ENCODE data around the gene MCM6. TPM values are rescaled to one million over a fixed set of nuclear protein-coding genes. Genes with fewer than 3 reads are reported as not detected.

The MCM6 gene
- 52.8 TPM for polyA plus RNA-seq (2013, experiment 1 of 2)
- polyA plus RNA-seq (2013, experiment 2 of 2): 51.8 TPM

GRCh38 chr2:135876066-135876711 is at the start of gene MCM6:
Gene MCM6 (minus strand): TSS chr2:135876443. CDS start chr2:135876365, 78 bp downstream.
- no peak within 1 kb of the TSS for H2BK15ac ChIP-seq (ENCODE audit: low read length)
- H3K4me1 ChIP-seq (ENCODE audit: control insufficient read depth in 2 of 2, insufficient read depth in 1 of 2, low read depth in 1 of 2, low read length in 2 of 2): peaks cover 2 to 8% of the 10 kb centered on the region in 2 donors
- no CpG with 5 or more reads among the region's 71 CpGs for WGBS, 2 donors (ENCODE audit: extremely low coverage in 2 of 2, insufficient read length in 2 of 2, insufficient replicate concordance in 1 of 2)
- no peak within 1 kb of the TSS for H4K8ac ChIP-seq (ENCODE audit: low read depth, low read length)
- H3K4me3 ChIP-seq (ENCODE audit: low read length in 2 of 2): peak within 1 kb of the TSS; percentile 77 to 95
- H3K27me3 ChIP-seq (ENCODE audit: control insufficient read depth in 3 of 3, insufficient read depth in 3 of 3, low read depth in 1 of 3, low read length in 3 of 3): no peaks in the 10 kb centered on the region
- peak within 1 kb of the TSS; percentile 76 for H2AK5ac ChIP-seq (ENCODE audit: low read depth, low read length)
- H3K9ac ChIP-seq (ENCODE audit: low read depth, low read length, poor library complexity): peak within 1 kb of the TSS; percentile 93
- DNase-seq (ENCODE audit: low spot score): peak; percentile 97
- no peaks in the 10 kb centered on the region for H3K9me3 ChIP-seq (replicated peaks in 1 of 2; ENCODE audit: control insufficient read depth in 2 of 2, insufficient read depth in 1 of 2, low read depth in 1 of 2, low read length in 2 of 2)
- H3K36me3 ChIP-seq (replicated peaks in 1 of 2; ENCODE audit: control insufficient read depth in 2 of 2, insufficient read depth in 2 of 2, low read length in 2 of 2): peaks cover 1 to 38% of the 10 kb centered on the region in 2 donors
- peak within 1 kb of the TSS; percentile 94 for H2AFZ ChIP-seq (ENCODE audit: low read length)
- no peak within 1 kb of the TSS for H2BK5ac ChIP-seq (ENCODE audit: low read length)
- H2BK120ac ChIP-seq (ENCODE audit: low read depth, low read length): peak within 1 kb of the TSS; percentile 98
- H2BK12ac ChIP-seq (ENCODE audit: low read length): no peak within 1 kb of the TSS
- peak within 1 kb of the TSS; percentile 75 for H3K23ac ChIP-seq (ENCODE audit: low read depth, low read length, poor library complexity)
- peaks cover 5% of the 10 kb centered on the region for H3K79me1 ChIP-seq (ENCODE audit: low read depth, low read length)
- H3K14ac ChIP-seq (ENCODE audit: low read length): peak within 1 kb of the TSS; percentile 86
- peak within 1 kb of the TSS; percentile 82 for H3K4me2 ChIP-seq (ENCODE audit: insufficient read depth, low read length, poor library complexity, severe bottlenecking)
- peak within 1 kb of the TSS; percentile 54 for H3K4ac ChIP-seq (ENCODE audit: low read length)
- peak within 1 kb of the TSS; percentile 97 for H3K18ac ChIP-seq (ENCODE audit: low read length)
- H3K27ac ChIP-seq (replicated peaks; ENCODE audit: low read length): peak within 1 kb of the TSS; percentile 63
- no peak within 1 kb of the TSS for H4K91ac ChIP-seq (ENCODE audit: low read depth, low read length, poor library complexity)

GRCh38 chr2:135925571-135925970 is 49.3 kb upstream of the MCM6 start:
- no CpG with 5 or more reads among the region's 2 CpGs for WGBS, 2 donors (ENCODE audit: extremely low coverage in 2 of 2, insufficient read length in 2 of 2, insufficient replicate concordance in 1 of 2)
- Histone ChIP-seq H2AFZ (ENCODE audit: low read length) (no peak overlapping the region), H3K23ac (ENCODE audit: low read depth, low read length, poor library complexity) (no peak overlapping the region), H4K8ac (ENCODE audit: low read depth, low read length) (no peak overlapping the region), H3K4me1 (ENCODE audit: control insufficient read depth in 2 of 2, insufficient read depth in 1 of 2, low read depth in 1 of 2, low read length in 2 of 2) (no peaks in the 10 kb centered on the region), H2BK12ac (ENCODE audit: low read length) (no peak overlapping the region), H3K9ac (ENCODE audit: low read depth, low read length, poor library complexity) (no peak overlapping the region), H3K27me3 (ENCODE audit: control insufficient read depth in 3 of 3, insufficient read depth in 3 of 3, low read depth in 1 of 3, low read length in 3 of 3) (no peaks in the 10 kb centered on the region), H3K4me2 (ENCODE audit: insufficient read depth, low read length, poor library complexity, severe bottlenecking) (no peak overlapping the region), H2BK5ac (ENCODE audit: low read length) (no peak overlapping the region), H3K18ac (ENCODE audit: low read length) (no peak overlapping the region), H3K36me3 (replicated peaks in 1 of 2; ENCODE audit: control insufficient read depth in 2 of 2, insufficient read depth in 2 of 2, low read length in 2 of 2) (peaks cover 0 to 29% of the 10 kb centered on the region in 2 donors), H3K14ac (ENCODE audit: low read length) (no peak overlapping the region), H3K79me1 (ENCODE audit: low read depth, low read length) (no peaks in the 10 kb centered on the region), H2BK120ac (ENCODE audit: low read depth, low read length) (no peak overlapping the region), H3K27ac (replicated peaks; ENCODE audit: low read length) (no peak overlapping the region), H2AK5ac (ENCODE audit: low read depth, low read length) (no peak overlapping the region), H3K4ac (ENCODE audit: low read length) (no peak overlapping the region), H4K91ac (ENCODE audit: low read depth, low read length, poor library complexity) (no peak overlapping the region), H3K9me3 (replicated peaks in 1 of 2; ENCODE audit: control insufficient read depth in 2 of 2, insufficient read depth in 1 of 2, low read depth in 1 of 2, low read length in 2 of 2) (peaks cover 0 to 4% of the 10 kb centered on the region in 2 donors), H2BK15ac (ENCODE audit: low read length) (no peak overlapping the region), H3K4me3 (ENCODE audit: low read length in 2 of 2) (no peak overlapping the region)
- DNase-seq (ENCODE audit: low spot score): no peak

GRCh38 chr2:135916207-135916606 is 40.0 kb upstream of the MCM6 start:
- H3K4me2 ChIP-seq (ENCODE audit: insufficient read depth, low read length, poor library complexity, severe bottlenecking): no peak overlapping the region
- no peak overlapping the region for H3K4ac ChIP-seq (ENCODE audit: low read length)
- no peak overlapping the region for H2BK120ac ChIP-seq (ENCODE audit: low read depth, low read length)
- H2BK12ac ChIP-seq (ENCODE audit: low read length): no peak overlapping the region
- no peaks in the 10 kb centered on the region for H3K9me3 ChIP-seq (replicated peaks in 1 of 2; ENCODE audit: control insufficient read depth in 2 of 2, insufficient read depth in 1 of 2, low read depth in 1 of 2, low read length in 2 of 2)
- H3K79me1 ChIP-seq (ENCODE audit: low read depth, low read length): no peaks in the 10 kb centered on the region
- WGBS, 2 donors (ENCODE audit: extremely low coverage in 2 of 2, insufficient read length in 2 of 2, insufficient replicate concordance in 1 of 2): no CpG with 5 or more reads among the region's 3 CpGs
- H4K91ac ChIP-seq (ENCODE audit: low read depth, low read length, poor library complexity): no peak overlapping the region
- H3K23ac ChIP-seq (ENCODE audit: low read depth, low read length, poor library complexity): no peak overlapping the region
- no peak overlapping the region for H3K14ac ChIP-seq (ENCODE audit: low read length)
- no peak overlapping the region for H2BK5ac ChIP-seq (ENCODE audit: low read length)
- no peak overlapping the region for H2BK15ac ChIP-seq (ENCODE audit: low read length)
- no peak overlapping the region for H2AFZ ChIP-seq (ENCODE audit: low read length)
- no peaks in the 10 kb centered on the region for H3K4me1 ChIP-seq (ENCODE audit: control insufficient read depth in 2 of 2, insufficient read depth in 1 of 2, low read depth in 1 of 2, low read length in 2 of 2)
- no peak overlapping the region for H2AK5ac ChIP-seq (ENCODE audit: low read depth, low read length)
- H3K9ac ChIP-seq (ENCODE audit: low read depth, low read length, poor library complexity): no peak overlapping the region
- H4K8ac ChIP-seq (ENCODE audit: low read depth, low read length): no peak overlapping the region
- peaks cover 2 to 22% of the 10 kb centered on the region in 2 donors for H3K36me3 ChIP-seq (replicated peaks in 1 of 2; ENCODE audit: control insufficient read depth in 2 of 2, insufficient read depth in 2 of 2, low read length in 2 of 2)
- peak; percentile 11 for DNase-seq (ENCODE audit: low spot score)
- H3K4me3 ChIP-seq (ENCODE audit: low read length in 2 of 2): no peak overlapping the region
- no peak overlapping the region for H3K27ac ChIP-seq (replicated peaks; ENCODE audit: low read length)
- H3K18ac ChIP-seq (ENCODE audit: low read length): no peak overlapping the region
- H3K27me3 ChIP-seq (ENCODE audit: control insufficient read depth in 3 of 3, insufficient read depth in 3 of 3, low read depth in 1 of 3, low read length in 3 of 3): no peaks in the 10 kb centered on the region

GRCh38 chr2:135914485-135914884 is 38.2 kb upstream of the MCM6 start:
- H2BK12ac ChIP-seq (ENCODE audit: low read length): no peak overlapping the region
- H4K91ac ChIP-seq (ENCODE audit: low read depth, low read length, poor library complexity): no peak overlapping the region
- no peak overlapping the region for H2BK15ac ChIP-seq (ENCODE audit: low read length)
- no peak overlapping the region for H3K27ac ChIP-seq (replicated peaks; ENCODE audit: low read length)
- H3K14ac ChIP-seq (ENCODE audit: low read length): no peak overlapping the region
- H2AK5ac ChIP-seq (ENCODE audit: low read depth, low read length): no peak overlapping the region
- no peaks in the 10 kb centered on the region for H3K4me1 ChIP-seq (ENCODE audit: control insufficient read depth in 2 of 2, insufficient read depth in 1 of 2, low read depth in 1 of 2, low read length in 2 of 2)
- H2BK5ac ChIP-seq (ENCODE audit: low read length): no peak overlapping the region
- DNase-seq (ENCODE audit: low spot score): no peak
- H3K4me3 ChIP-seq (ENCODE audit: low read length in 2 of 2): no peak overlapping the region
- no peak overlapping the region for H2BK120ac ChIP-seq (ENCODE audit: low read depth, low read length)
- no peak overlapping the region for H3K4ac ChIP-seq (ENCODE audit: low read length)
- peaks cover 0 to 33% of the 10 kb centered on the region in 2 donors for H3K36me3 ChIP-seq (replicated peaks in 1 of 2; ENCODE audit: control insufficient read depth in 2 of 2, insufficient read depth in 2 of 2, low read length in 2 of 2)
- H3K18ac ChIP-seq (ENCODE audit: low read length): no peak overlapping the region
- no peak overlapping the region for H3K23ac ChIP-seq (ENCODE audit: low read depth, low read length, poor library complexity)
- no peak overlapping the region for H3K9ac ChIP-seq (ENCODE audit: low read depth, low read length, poor library complexity)
- H2AFZ ChIP-seq (ENCODE audit: low read length): no peak overlapping the region
- no peaks in the 10 kb centered on the region for H3K27me3 ChIP-seq (ENCODE audit: control insufficient read depth in 3 of 3, insufficient read depth in 3 of 3, low read depth in 1 of 3, low read length in 3 of 3)
- no peaks in the 10 kb centered on the region for H3K79me1 ChIP-seq (ENCODE audit: low read depth, low read length)
- no peaks in the 10 kb centered on the region for H3K9me3 ChIP-seq (replicated peaks in 1 of 2; ENCODE audit: control insufficient read depth in 2 of 2, insufficient read depth in 1 of 2, low read depth in 1 of 2, low read length in 2 of 2)
- no CpG with 5 or more reads among the region's 3 CpGs for WGBS, 2 donors (ENCODE audit: extremely low coverage in 2 of 2, insufficient read length in 2 of 2, insufficient replicate concordance in 1 of 2)
- no peak overlapping the region for H3K4me2 ChIP-seq (ENCODE audit: insufficient read depth, low read length, poor library complexity, severe bottlenecking)
- no peak overlapping the region for H4K8ac ChIP-seq (ENCODE audit: low read depth, low read length)

Data from neuronal stem cell (in vitro differentiated cells).